Gastroesophageal sphincter (tissue), 4 donors: ENCODE results near the gene ADGRD1. TPM values are rescaled to one million over a fixed set of nuclear protein-coding genes. Genes with fewer than 3 reads are reported as not detected.

Source experiments
- ATAC-seq: fragments of 150-250 bp; one replicate; pipeline ENCODE4 v1.9.1; 2016; ENCODE audit warnings: mild to moderate bottlenecking, moderate library complexity
- H3K27ac ChIP-seq, 4 donors: fragments of 200-600 bp; sonication (generic) in 3 of 4; 1 replicate in 3 of 4; 2 replicates in 1 of 4; pipeline ENCODE4 v1.5.1; 2016 to 2019
- H3K27me3 ChIP-seq: fragments of 200-600 bp; sonication (generic); one replicate; pipeline ENCODE4 v1.5.1; 2019
- H3K36me3 ChIP-seq, 2 donors: fragments of 200-600 bp; sonication (generic); one replicate each; pipeline ENCODE4 v1.5.1; 2019; ENCODE audit warnings: control low read depth in 1 of 2
- H3K4me1 ChIP-seq, 3 donors: fragments of 200-600 bp; sonication (generic); 1 replicate in 2 of 3; 2 replicates in 1 of 3; pipeline ENCODE4 v1.5.1; 2016 to 2019; ENCODE audit warnings: control low read depth in 2 of 3
- H3K4me3 ChIP-seq, 2 donors: fragments of 200-600 bp; sonication (generic); one replicate each; pipeline ENCODE4 v1.5.1; 2019; ENCODE audit warnings: mild to moderate bottlenecking in 1 of 2, moderate library complexity in 1 of 2
- H3K9me3 ChIP-seq, 3 donors: fragments of 200-600 bp; sonication (generic); one replicate each; pipeline ENCODE4 v1.5.1; 2017 to 2019; ENCODE audit warnings: control low read depth in 2 of 3
- EP300 ChIP-seq: sonication (generic); formaldehyde crosslinking; IDR thresholded peaks from one replicate; pipeline ENCODE4 v1.6.1; 2017; ENCODE audit warnings: antibody characterized with exemption, mild to moderate bottlenecking
- POLR2A ChIP-seq, 2 donors: fragments of 450-650 bp; IDR thresholded peaks; one replicate each; pipeline ENCODE4 v1.6.1; 2017; ENCODE audit warnings: antibody characterized with exemption in 2 of 2, mild to moderate bottlenecking in 2 of 2, moderate library complexity in 1 of 2
- POLR2AphosphoS5 ChIP-seq: sonication (generic); formaldehyde crosslinking; IDR thresholded peaks from one replicate; pipeline ENCODE4 v1.6.1; 2017; ENCODE audit warnings: antibody characterized with exemption
- WGBS, 2 donors: methylation state at CpG; one replicate each; pipeline ENCODE4 v1.1.5; 2018; ENCODE audit warnings: low coverage in 1 of 2; 5-methylcytosine and 5-hydroxymethylcytosine counted together
- small RNA-seq, 4 donors: library from RNA; depleted of rRNA; stranded (forward); fragments of <200 nt; gene quantifications; one replicate each; pipeline ENCODE3, GENCODE V24; 2016
- total RNA-seq, 4 donors: library from RNA; depleted of rRNA; stranded (reverse); fragments of >200 nt; gene quantifications; one replicate each; pipeline ENCODE4 v1.1.0, GENCODE V29; 2016
- TF ChIP-seq, protein P1 (sequence below), 4 experiments: fragments of 200-600 bp in 2 of 4; fragments of 450-650 bp in 2 of 4; sonication (generic) in 1 of 4; IDR thresholded peaks; one replicate each; pipeline ENCODE4 v1.5.1; 2017 to 2019; ENCODE audit warnings: antibody characterized with exemption in 4 of 4, mild to moderate bottlenecking in 2 of 4, moderate library complexity in 2 of 4

ADGRD1 gene
- total RNA-seq, 4 donors from 2014 or later, result 19.1 to 43.4 (median 31.3) TPM

DNA sequence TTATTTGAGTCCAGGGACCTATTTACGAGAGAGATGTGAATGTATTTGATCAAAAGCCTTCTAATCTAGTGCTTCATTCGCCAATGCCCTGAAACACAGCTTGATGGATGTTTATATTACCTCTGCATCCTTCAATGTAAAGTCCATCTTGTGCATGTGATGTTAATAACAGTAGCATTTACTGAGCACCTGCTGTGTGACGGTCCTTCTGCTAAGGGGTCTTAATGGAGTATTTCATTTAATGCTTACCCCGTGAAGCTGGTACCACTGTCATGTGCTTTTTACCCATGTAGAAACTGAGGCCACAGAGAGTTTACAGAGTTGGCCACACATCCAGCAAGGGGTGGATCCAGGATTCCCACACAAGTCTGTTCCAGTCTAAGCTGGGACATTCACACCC, 237.3 kb downstream of the ADGRD1 start:
- 50 to 70% methylated on average over 4 of the region's 4 CpGs for WGBS, 2 donors

More for the DNA sequence above, 237.3 kb downstream of the ADGRD1 start:
- Histone ChIP-seq H3K4me1 (no peaks in the 10 kb centered on the region), H3K27ac (no peak overlapping the region), H3K4me3 (no peak overlapping the region), H3K9me3 (no peaks in the 10 kb centered on the region), H3K27me3 (peaks cover 9% of the 10 kb centered on the region), H3K36me3 (no peaks in the 10 kb centered on the region)
- TF ChIP-seq POLR2A (IDR thresholded peaks at IDR 0.05) (no peak), POLR2AphosphoS5 (no peak), EP300 (no peak)
- TF ChIP-seq, protein P1, sequence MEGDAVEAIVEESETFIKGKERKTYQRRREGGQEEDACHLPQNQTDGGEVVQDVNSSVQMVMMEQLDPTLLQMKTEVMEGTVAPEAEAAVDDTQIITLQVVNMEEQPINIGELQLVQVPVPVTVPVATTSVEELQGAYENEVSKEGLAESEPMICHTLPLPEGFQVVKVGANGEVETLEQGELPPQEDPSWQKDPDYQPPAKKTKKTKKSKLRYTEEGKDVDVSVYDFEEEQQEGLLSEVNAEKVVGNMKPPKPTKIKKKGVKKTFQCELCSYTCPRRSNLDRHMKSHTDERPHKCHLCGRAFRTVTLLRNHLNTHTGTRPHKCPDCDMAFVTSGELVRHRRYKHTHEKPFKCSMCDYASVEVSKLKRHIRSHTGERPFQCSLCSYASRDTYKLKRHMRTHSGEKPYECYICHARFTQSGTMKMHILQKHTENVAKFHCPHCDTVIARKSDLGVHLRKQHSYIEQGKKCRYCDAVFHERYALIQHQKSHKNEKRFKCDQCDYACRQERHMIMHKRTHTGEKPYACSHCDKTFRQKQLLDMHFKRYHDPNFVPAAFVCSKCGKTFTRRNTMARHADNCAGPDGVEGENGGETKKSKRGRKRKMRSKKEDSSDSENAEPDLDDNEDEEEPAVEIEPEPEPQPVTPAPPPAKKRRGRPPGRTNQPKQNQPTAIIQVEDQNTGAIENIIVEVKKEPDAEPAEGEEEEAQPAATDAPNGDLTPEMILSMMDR (IDR thresholded peaks at IDR 0.05), result no peak
- ATAC-seq, result no peak

Small RNA genes within 50 kb of the gene (small RNA-seq; reads per million reads assigned to genes)
- 0 reads per million in 4 donors for gene RF00019

Other genes starting within 250 kb of the ADGRD1 start
- 1 to 10 TPM in 1 of 4 donors, under 1 TPM in 3; 0.42 to 1.1 (median 0.60) TPM for gene RIMBP2, start 237.6 kb upstream of the ADGRD1 start, total RNA-seq
- 10 to 100 TPM; 41.6 to 77.5 (median 54.3) TPM for gene STX2, start 114.7 kb upstream of the ADGRD1 start, total RNA-seq
- 100 to 1,000 TPM; 139 to 199 (median 167) TPM for gene RAN, start 81.8 kb upstream of the ADGRD1 start, total RNA-seq